ENCODE measurements around the gene KRTAP27-1.

Gene KRTAP27-1

GRCh38 chr21:30337276-30337744 is at the start of gene KRTAP27-1:
Gene KRTAP27-1 (minus strand): TSS chr21:30337694. CDS start chr21:30337668, 26 bp downstream.
- Histone ChIP-seq H3K4me1 (ENCODE audit: control insufficient read depth, low read length) (no peaks in the 10 kb centered on the region), H3K9me3 (ENCODE audit: control insufficient read depth, insufficient read depth, low read length) (no peaks in the 10 kb centered on the region; the same call in 1 of the 2 replicates), H3K4me2 (ENCODE audit: low read length) (no peak within 1 kb of the TSS), H4K20me1 (ENCODE audit: control insufficient read depth, insufficient read depth, low read depth, low read length) (no peaks in the 10 kb centered on the region), H3F3A (ENCODE audit: control insufficient read depth, insufficient read depth) (no peaks in the 10 kb centered on the region), H3K27me3 (ENCODE audit: control insufficient read depth, low read length) (no peaks in the 10 kb centered on the region), H3K9me2 (replicated peaks; ENCODE audit: control insufficient read depth, low read length) (no peaks in the 10 kb centered on the region), H3K36me3 (ENCODE audit: control insufficient read depth, low read length) (no peaks in the 10 kb centered on the region), H3K4me3 (ENCODE audit: low read length) (no peak within 1 kb of the TSS), H3K27ac (ENCODE audit: low read depth, low read length) (no peak within 1 kb of the TSS), H3K79me2 (ENCODE audit: control insufficient read depth, low read length) (no peaks in the 10 kb centered on the region)
- no peak for TF ChIP-seq CTCF (IDR thresholded peaks at IDR 0.05; ENCODE audit: low read depth, low read length, poor library complexity, severe bottlenecking)
- TF ChIP-seq EZH2phosphoT487 (IDR thresholded peaks at IDR 0.05; ENCODE audit: borderline replicate concordance, low read length) = no peak

- Histone ChIP-seq H3K4me1 (ENCODE audit: control insufficient read depth, low read length) (no peaks in the 10 kb centered on the region), H3K9me2 (replicated peaks; ENCODE audit: control insufficient read depth, low read length) (no peaks in the 10 kb centered on the region), H3K79me2 (ENCODE audit: control insufficient read depth, low read length) (no peaks in the 10 kb centered on the region), H3K27ac (ENCODE audit: low read depth, low read length) (no peak overlapping the region), H3K4me2 (ENCODE audit: low read length) (no peak overlapping the region), H3K9me3 (ENCODE audit: control insufficient read depth, insufficient read depth, low read length) (no peaks in the 10 kb centered on the region), H4K20me1 (ENCODE audit: control insufficient read depth, insufficient read depth, low read depth, low read length) (no peaks in the 10 kb centered on the region), H3K36me3 (ENCODE audit: control insufficient read depth, low read length) (no peaks in the 10 kb centered on the region), H3K4me3 (ENCODE audit: low read length) (no peak overlapping the region), H3F3A (ENCODE audit: control insufficient read depth, insufficient read depth) (no peaks in the 10 kb centered on the region), H3K27me3 (ENCODE audit: control insufficient read depth, low read length) (no peaks in the 10 kb centered on the region)
- TF ChIP-seq EZH2phosphoT487 (IDR thresholded peaks at IDR 0.05; ENCODE audit: borderline replicate concordance, low read length) (no peak), CTCF (IDR thresholded peaks at IDR 0.05; ENCODE audit: low read depth, low read length, poor library complexity, severe bottlenecking) (no peak)
Observed at GRCh38 chr21:30382201-30382600, 44.7 kb upstream of the KRTAP27-1 start.

- H3K27me3 ChIP-seq (ENCODE audit: control insufficient read depth, low read length) = no peaks in the 10 kb centered on the region
- H3K4me3 ChIP-seq (ENCODE audit: low read length) = no peak within 1 kb of the TSS
- H3F3A ChIP-seq (ENCODE audit: control insufficient read depth, insufficient read depth) = no peaks in the 10 kb centered on the region
- H3K36me3 ChIP-seq (ENCODE audit: control insufficient read depth, low read length) = no peaks in the 10 kb centered on the region
- H3K9me2 ChIP-seq (replicated peaks; ENCODE audit: control insufficient read depth, low read length) = no peaks in the 10 kb centered on the region
- no peaks in the 10 kb centered on the region for H3K4me1 ChIP-seq (ENCODE audit: control insufficient read depth, low read length)
- H3K4me2 ChIP-seq (ENCODE audit: low read length) = no peak within 1 kb of the TSS
- TF ChIP-seq EZH2phosphoT487 (IDR thresholded peaks at IDR 0.05; ENCODE audit: borderline replicate concordance, low read length) (no peak), CTCF (IDR thresholded peaks at IDR 0.05; ENCODE audit: low read depth, low read length, poor library complexity, severe bottlenecking) (no peak)
- H4K20me1 ChIP-seq (ENCODE audit: control insufficient read depth, insufficient read depth, low read depth, low read length) = no peaks in the 10 kb centered on the region
- H3K9me3 ChIP-seq (ENCODE audit: control insufficient read depth, insufficient read depth, low read length) = no peaks in the 10 kb centered on the region
- H3K79me2 ChIP-seq (ENCODE audit: control insufficient read depth, low read length) = no peaks in the 10 kb centered on the region
- H3K27ac ChIP-seq (ENCODE audit: low read depth, low read length) = no peak within 1 kb of the TSS
Observed at GRCh38 chr21:30372139-30372770, 34.8 kb upstream of the KRTAP27-1 start, which contains the start of gene KRTAP13-2. Gene KRTAP13-2 (minus strand): TSS chr21:30372271. CDS start chr21:30372213, 58 bp downstream.
